HG02610 (cell line): ENCODE results near the gene TGFBR3.

Experiments
- ATAC-seq: cut with Tn5 transposase; IDR thresholded peaks from one replicate; pipeline ENCODE4 v1.9.1; 2021; ENCODE audit warnings: mild to moderate bottlenecking, moderate library complexity; ENCODE audit not compliant: unreplicated experiment

TGFBR3 gene

DNA sequence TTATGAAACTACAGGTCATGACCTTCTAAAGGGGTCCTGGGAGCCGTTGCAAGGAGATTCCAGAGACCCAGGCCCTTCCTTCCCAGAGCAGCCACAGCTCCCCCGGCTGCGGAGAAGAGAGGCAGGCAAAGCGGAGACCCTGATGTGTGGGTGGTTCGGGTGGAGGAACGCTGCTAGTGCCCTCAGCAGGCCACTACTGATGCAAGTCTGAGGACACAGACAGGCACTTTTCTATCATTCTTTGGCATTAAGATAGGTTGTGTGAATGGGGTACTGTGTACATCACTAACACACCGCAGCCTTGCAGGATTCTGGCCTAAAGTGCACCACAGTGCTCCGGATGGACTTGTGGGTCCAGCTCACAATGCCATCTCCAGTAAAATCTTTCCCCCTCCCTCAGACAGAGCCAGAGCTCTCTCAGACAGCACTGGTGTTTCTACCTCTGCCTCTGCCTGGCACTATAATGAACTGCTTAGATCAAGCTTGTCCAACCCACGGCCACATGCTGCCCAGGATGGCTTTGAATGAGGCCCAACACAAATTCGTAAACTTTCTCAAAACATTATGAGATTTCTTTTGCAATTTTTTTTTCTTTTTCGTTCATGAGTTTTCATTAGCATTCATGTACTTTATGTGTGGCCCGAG is 121.4 kb downstream of the TGFBR3 start:
- no peak for ATAC-seq

DNA sequence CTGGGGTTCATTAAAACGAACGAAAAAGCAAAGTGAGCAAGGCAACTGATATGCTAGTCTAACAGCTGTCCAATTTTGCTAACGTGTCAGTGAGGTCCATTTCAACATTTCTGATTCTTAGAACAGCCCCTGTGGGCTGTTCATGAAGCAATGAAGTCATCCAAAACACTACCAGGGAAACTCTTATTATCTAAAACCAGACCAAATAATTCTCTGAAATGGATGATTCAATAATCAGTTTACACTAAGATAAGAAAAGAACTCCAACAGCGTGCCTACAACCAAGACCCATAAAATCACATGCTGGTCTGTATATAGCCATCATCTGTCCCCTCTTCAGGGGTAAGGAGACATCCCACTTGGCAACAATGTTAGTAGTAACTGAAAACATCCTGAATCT is 122.7 kb downstream of the TGFBR3 start:
- ATAC-seq = no peak

DNA sequence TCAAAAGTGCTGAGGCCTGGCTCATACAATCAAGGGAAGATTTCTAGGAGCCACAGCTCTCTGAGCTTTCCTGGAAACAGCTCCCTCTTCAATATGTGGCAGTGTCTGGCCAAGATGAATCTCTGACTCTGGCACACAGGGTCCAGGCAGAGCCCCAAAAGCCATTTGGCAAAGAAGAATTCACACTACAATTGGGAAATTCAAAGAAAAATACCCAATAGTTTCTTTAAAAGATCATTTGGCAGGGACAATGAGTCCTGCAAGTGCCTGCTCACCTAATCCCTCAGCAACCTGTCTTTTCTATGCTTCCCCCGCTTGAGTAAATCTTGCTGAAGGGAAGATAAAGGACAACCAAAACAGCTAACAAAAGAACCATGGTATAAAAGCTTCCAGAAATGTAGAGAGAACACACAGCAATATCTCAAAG is 124.6 kb downstream of the TGFBR3 start:
- no peak for ATAC-seq

DNA sequence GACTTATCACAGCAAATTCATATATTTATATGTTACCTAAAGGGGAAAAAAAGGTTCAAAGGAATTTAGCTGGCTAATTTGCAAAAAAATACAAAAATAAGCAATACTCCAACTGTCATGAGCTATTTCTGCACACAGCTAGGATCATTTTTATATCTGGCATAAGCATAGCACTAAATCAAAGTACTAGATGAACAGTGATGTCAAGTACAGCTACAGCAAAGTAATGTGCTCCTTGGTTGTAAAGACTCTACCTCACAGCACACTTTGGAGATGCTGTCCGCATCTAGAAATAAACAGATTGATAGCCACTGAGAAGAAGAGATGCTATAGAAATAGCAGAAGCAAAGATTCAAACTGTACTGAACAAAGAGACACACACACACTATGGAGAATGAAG is 125.4 kb downstream of the TGFBR3 start:
- ATAC-seq = no peak

DNA sequence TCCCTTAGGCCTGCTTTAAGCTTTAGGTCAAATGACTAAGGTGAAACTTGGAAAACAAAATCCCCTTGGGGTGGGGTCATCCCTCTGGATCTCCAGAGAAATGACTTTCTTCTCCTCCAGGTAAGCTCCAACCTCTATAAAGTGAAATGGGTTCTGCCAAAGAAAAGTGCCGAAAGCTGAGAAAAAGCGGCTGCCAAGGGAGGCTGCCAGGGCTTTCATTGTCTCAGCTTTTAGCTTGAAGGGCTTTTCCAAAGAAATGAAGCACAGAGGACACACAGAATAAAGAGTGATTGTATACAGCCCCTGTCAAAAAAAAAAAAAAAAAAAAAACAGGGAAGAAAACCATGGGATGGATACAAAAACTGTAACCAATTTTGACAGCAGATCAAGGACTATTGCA is 126.9 kb downstream of the TGFBR3 start:
- no peak for ATAC-seq

DNA sequence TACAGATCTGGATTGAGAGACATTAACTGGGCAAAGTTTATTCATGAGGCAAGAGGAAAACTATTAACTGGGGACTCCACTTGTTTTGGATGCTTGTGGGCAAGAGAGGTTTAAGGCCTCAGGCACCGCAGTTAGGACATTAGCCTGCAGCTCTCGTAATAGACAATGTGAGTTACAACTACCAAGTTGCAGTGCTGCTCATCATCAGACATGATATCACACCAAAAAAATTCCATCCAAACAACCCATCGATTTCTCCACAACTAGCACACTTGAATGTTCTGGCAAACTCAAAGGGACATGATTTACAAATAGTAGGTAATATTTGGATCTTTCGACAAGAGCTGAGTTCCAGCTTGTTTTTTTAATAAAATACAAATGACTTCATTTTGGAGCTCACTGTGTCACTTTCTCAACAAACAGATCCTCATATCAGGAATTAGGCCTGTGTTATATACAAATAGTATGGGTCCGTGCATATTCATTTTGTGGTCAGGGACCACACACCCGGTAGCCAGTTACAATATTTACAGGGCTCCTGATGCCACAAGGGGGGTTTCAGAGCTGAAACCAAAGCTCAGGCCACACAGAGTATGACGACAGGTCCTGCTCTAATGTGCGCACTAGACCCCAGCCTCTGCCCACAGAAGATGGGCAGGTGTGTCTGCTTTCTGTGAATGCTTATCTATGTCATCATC is 128.0 kb downstream of the TGFBR3 start:
- ATAC-seq = no peak

DNA sequence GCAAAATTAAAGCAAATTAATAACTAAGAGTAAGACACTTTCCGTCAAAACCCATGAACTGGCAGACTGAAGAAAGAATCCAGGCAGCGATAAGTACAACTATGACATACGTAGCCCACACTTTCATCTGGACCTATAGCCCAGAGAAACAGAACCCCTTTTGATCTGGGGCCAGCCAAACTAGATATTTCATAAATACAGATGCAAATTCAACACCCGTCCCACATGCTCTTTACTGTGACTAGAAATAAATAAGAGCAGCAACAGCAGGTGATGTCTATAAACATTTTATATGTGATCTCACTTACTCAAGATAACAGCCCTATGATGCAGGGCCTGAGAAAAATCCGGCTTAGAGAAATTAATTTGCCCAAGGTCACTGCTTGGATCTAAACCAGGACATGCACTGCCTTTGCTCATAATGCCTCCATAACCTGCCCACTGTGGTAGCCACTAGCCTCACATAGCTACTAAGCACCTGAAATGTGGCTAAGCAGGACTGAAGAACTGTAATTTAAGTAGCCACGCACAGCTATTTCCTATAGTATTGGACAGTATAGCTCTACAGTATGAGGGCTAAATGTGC is 130.2 kb downstream of the TGFBR3 start:
- ATAC-seq = no peak

DNA sequence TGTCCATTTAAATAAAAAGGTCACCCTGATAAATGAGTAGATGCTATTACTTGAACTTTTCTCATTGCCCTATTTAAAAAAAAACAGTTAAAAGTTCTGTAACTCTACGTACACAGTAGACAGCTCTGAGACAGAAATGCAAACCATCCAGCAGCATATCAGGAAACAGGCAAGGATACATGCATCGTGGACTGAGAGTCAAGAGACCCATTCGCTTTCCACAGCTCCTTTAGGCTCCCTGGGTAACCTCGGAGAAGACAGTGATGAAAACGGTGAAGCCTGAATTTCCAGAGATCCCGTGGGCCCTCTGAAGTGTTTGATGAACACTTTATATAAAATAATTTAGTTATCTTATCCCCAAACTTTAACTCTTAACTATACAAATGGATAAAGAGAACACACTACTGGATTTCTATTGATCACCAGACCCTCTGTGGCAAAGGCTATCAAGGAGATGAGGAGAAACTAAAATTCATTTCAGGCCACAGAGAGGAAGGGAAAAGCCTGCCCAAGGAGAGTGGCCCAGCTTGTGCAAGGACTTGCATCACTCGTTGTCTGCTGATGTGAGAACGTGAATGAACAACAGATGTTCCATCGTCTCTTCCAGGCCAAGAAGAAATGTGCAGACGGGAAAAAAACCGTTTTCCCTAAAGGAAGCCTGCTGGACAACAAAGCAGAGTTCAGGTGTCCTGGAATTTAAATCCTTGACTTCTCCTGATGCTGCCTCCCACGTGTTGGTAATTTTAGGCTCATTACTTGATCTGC is 131.0 kb downstream of the TGFBR3 start:
- no peak for ATAC-seq

DNA sequence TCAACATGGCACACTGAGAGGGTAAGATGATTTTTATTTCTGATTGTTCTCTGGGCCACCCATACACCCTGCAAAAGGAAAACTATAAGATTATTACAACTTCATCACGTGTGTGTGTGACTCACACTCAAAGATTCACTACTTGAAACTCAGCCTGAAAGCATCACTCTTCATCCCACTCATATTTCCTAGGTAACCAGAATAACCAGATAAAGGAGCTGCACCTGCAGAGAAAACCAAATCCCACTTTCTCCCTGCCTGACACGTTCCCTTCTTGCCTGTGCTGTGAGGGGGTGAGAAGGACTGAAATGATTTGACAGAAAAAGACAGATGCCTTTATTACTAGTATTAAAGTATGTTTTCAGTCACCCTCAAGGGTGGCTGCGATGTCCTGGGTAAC is 131.6 kb downstream of the TGFBR3 start:
- ATAC-seq = peak; percentile 59

DNA sequence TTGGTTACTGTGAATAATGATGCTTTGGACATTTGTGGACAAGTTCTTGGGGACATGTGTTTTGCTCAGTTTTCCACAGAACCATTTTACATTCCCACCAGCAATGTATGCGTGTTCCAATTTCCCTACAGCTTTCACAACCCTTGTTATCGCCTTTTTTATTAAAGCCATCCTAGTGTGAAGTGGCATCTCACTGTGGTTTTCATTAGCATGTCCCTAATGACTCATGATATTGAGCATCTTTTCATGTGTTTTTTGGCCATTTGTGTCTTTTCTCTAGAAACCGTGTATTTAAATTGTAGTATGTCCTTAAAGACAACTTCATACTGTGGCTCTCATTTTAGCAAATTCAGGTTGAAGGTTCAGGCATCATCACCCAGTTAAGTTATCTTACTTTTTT is 132.1 kb downstream of the TGFBR3 start:
- ATAC-seq = no peak

DNA sequence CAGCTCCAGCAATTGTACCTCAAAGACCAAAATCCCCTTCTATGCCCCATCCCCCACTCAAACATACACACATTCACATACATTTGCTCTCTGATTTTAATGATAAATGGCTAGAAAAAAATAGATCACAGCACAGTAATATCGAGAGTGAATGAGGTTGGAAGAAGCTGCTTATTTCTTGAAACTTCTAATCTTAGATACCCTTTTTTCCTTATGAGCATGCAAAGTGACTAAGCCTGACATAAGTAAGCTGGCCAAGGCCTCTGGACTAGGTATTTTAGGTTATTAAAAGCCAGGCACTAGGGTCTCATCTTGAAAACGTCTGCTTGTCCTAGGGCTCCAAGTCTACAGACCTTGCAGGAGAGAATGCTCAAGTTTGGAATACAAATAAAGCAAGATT is 133.6 kb downstream of the TGFBR3 start:
- peak; percentile 64 for ATAC-seq

DNA sequence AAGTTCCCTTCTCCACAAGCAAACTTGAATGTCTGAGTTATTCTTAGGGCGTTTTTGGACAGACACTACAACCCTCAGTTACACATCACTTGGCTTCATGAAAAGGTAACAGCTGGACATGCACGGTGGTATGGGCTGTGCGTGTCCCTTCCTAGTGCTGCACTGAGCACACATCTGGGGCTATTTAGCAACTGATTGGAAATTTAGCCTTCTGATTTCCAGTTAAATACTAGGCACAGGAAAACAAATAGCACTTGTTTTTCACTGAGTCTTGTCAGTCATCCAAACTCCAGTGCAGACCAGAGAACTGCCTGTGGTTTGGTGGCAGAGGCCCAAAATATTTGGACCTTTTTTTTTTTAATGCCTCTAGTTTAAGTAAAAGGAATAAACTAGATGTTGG is 134.7 kb downstream of the TGFBR3 start:
- ATAC-seq = no peak

DNA sequence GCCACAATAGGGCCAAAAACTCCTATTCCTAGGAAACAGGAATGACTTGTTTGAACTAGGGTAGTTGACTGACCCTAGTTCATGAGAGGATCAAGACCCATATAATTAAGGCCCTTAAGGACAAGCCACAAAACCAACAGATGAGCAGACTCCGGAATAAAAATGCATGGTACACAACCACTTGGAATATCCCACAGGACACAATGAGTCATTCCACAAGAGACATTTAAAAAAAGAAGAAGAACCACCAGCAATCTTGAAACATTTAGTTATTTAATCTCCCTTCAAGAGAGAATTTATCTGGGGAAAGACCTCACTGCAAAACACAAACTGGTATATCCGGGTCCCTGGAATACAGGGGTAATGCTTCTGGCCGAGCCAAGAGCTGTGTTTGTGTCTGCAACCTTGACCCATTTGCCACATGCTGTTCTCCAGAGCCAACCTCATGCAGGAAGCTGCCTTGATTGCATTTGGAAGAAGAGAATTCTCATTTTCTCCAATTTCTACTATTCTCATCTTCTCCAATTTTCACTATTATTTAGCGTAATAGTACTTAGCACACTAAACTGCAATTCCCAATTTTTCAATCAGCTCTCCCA is 135.5 kb downstream of the TGFBR3 start:
- no peak for ATAC-seq

DNA sequence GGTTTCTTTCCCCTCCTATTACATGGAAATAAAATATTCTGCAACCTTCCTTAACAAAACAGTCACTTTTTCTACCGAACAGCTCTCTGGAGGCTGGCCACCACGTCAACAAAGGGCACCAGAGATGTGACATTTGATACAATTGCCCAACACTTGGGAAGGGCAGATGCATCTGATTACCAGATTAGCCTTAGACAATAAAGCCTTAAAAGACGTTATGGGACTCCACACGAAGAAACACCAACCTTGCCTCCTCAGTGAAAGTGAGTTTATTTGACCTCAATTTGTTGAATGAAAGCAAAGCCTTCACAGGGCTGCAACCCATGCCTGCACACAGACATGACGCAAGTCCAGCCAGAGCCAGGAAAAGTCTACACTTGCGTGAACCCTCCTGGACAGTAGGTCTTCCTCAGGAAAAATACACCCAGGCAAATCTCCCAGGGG is 136.1 kb downstream of the TGFBR3 start:
- ATAC-seq = no peak

DNA sequence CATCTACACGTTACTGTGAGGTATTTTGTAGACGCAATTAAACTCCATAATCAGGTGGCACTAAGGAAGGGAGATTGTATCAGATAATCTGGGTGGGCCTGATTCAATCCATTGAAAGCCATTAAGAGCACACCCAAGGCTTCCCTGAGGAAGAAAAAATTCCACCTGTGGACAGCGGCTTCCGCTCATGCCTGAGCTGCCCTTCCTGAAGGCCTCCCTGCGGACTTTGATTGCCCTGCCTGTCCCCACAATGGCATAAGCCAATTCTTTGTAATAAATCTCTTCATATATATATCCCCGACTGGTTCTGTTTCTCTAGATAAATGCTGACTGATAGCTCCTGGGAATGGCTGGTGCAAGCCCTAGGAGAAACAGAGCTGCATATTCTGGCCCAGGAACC is 138.3 kb downstream of the TGFBR3 start:
- ATAC-seq = no peak

DNA sequence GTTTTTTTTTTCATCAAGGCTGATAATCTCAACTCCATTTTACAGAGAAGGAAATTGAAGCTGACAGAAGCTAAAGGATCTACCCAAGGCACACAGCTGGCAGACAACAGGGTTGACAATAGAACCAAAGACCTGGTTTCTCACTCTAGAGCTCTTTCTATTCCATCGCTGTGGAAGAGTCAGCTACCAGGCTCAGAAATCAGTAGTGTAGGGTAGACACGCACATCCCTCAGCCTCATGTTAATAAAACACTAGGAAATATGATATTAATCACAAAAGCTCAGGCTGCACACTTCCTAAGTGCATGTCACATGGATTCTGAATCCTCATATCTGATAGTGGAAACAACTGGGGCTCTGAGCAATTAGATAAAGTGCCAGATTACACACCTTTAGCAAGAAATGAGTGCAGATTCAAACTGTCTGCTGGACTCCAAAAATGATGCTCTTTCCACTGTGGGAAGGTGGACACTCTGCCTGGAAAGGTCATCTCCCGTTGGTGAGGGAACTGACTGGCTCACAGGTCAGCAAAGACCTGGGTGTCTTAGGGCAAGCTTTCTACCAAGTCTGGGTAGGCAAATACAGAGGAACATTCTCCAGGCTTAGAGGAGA is 139.1 kb downstream of the TGFBR3 start:
- no peak for ATAC-seq

DNA sequence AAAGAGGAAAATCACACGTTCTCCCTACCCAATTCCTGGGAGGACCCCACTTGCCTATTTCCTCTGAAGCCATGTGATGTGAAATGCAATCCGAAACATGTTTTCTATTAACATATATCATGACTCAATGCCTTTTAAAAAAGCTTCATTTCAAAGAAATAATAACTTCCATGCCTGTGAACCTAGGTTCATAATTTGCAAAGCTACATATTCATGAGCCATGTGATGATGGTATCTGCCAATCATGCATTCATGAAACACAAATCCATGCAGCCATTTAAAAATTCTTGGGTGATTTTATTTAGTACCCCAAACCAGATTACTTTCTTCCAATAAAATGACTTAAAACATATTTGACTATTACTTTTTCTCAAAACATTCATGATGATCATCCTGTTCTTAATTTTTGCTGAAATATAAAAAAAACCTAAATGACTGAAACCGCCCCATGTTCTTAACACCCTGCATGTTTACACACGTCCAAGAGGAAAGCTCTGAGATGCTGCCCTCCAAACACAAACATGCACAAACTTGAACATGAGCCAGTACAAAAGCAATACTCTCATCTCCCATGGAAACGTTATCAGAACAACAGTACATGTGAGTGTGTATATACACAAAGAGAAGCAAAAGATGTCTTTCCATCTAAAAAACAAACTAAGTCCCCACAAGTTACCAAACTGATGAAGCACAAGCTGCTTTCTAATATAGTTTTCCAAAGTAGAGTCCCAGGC is 140.1 kb downstream of the TGFBR3 start:
- no peak for ATAC-seq

DNA sequence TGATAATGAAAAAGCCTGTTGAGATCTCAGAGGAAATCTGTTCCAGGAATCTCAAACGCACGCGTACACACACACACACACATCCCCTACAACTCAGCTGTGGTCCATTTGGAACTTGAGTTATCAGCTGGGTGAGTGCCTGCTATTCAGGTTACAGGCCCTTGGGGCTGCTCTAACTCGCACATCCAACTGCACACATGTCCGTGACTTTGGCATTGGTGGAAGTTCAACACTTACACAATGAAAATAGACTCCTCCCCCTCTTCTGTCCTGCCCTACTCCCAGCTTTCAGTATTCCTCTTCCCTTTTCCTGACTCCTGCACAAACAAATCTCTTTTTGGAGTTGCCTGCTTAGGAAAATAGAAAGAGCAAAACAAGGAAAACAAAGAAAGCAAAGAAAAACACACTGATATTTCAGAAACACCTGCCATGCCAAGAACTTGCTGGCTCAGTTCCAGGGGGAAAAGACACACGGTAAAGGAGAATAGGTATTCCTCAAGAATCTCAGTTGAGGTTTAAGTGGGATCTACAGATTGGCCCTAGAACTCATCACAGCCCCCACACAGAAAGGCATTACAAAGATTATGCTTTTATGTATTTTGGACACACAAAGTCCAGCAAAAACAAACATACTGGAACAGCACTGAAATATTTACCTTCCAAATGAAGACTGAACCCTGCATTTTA is 140.9 kb downstream of the TGFBR3 start:
- no peak for ATAC-seq

DNA sequence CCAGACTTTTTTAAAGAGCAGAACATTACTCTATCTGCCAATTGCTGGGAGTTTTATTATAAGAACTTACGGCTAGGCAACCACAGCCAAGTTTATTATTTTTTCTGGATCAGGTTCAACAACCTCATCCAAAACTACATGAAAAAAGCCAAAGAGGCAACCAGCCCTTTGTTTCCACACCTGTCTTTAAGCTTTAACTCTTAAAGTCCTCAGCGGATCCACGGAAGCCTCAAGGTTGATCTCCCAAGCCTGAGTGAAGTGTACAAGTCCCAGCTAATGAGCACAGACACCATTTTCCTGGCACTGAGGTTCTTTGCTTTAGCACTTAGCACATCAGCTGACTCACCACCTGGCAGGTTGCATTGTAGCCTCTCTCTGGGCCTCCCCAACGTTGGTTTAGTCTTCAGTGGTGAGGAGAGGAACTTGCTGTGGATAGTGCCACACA is 143.1 kb downstream of the TGFBR3 start:
- ATAC-seq = no peak
